H9 (cell line): Measurements from ENCODE around the gene PICALM. TPM values are rescaled to one million over a fixed set of nuclear protein-coding genes. Genes with fewer than 3 reads are reported as not detected.

Experiments
- DNase-seq: peaks from one replicate; pipeline ENCODE4 v3.0.0-alpha.2; 2017
- H2AFZ ChIP-seq: one replicate; pipeline ENCODE4 v1.6.1; 2013; ENCODE audit warnings: mild to moderate bottlenecking, low read length, control low read depth, moderate library complexity
- H2AK5ac ChIP-seq: 2 replicates; pipeline ENCODE4 v1.6.1; 2013; ENCODE audit warnings: low read length, control low read depth, mixed read lengths; ENCODE audit not compliant: insufficient read length
- H2BK120ac ChIP-seq: one replicate; pipeline ENCODE4 v1.6.1; 2013; ENCODE audit warnings: low read depth, mild to moderate bottlenecking, low read length, control low read depth, inconsistent platforms; ENCODE audit not compliant: poor library complexity, severe bottlenecking
- H2BK12ac ChIP-seq: 2 replicates; pipeline ENCODE4 v1.6.1; 2013; ENCODE audit warnings: low read length, control low read depth, mixed read lengths, low read depth; ENCODE audit not compliant: insufficient read length
- H2BK15ac ChIP-seq: 2 replicates; pipeline ENCODE4 v1.6.1; 2013; ENCODE audit warnings: low read depth, low read length, control low read depth
- H2BK20ac ChIP-seq: one replicate; pipeline ENCODE4 v1.6.1; 2013; ENCODE audit warnings: low read depth, mild to moderate bottlenecking, low read length, control low read depth, inconsistent platforms; ENCODE audit not compliant: poor library complexity, severe bottlenecking
- H2BK5ac ChIP-seq: 2 replicates; pipeline ENCODE4 v1.6.1; 2013; ENCODE audit warnings: low read length, control low read depth, mixed read lengths; ENCODE audit not compliant: insufficient read length
- H3K14ac ChIP-seq: 2 replicates; pipeline ENCODE4 v1.6.1; 2013; ENCODE audit warnings: low read length, control low read depth; ENCODE audit not compliant: insufficient read depth
- H3K18ac ChIP-seq: 2 replicates; pipeline ENCODE4 v1.6.1; 2013; ENCODE audit warnings: low read depth, mild to moderate bottlenecking, mixed read lengths, low read length, control low read depth; ENCODE audit not compliant: insufficient read length
- H3K23ac ChIP-seq: 2 replicates; pipeline ENCODE4 v1.6.1; 2013; ENCODE audit warnings: low read length, control low read depth, mixed read lengths, low read depth; ENCODE audit not compliant: insufficient read length
- H3K23me2 ChIP-seq: 2 replicates; pipeline ENCODE4 v1.6.1; 2013; ENCODE audit warnings: low read depth, mild to moderate bottlenecking, mixed read lengths, low read length, control low read depth; ENCODE audit not compliant: insufficient read length, poor library complexity, severe bottlenecking
- H3K27ac ChIP-seq: 2 replicates; pipeline ENCODE4 v1.5.1; 2013; ENCODE audit warnings: low read length, control low read depth, mixed read lengths, low read depth; ENCODE audit not compliant: insufficient read length
- H3K27me3 ChIP-seq: 2 replicates; pipeline ENCODE4 v1.6.1; 2013; ENCODE audit warnings: low read length, control low read depth, inconsistent platforms; ENCODE audit not compliant: insufficient read depth
- H3K4ac ChIP-seq: 2 replicates; pipeline ENCODE4 v1.6.1; 2013; ENCODE audit warnings: low read depth, mild to moderate bottlenecking, control low read depth, inconsistent platforms, low read length, moderate library complexity
- H3K4me1 ChIP-seq: 2 replicates; pipeline ENCODE4 v1.6.1; 2013; ENCODE audit warnings: low read length, control low read depth, inconsistent platforms; ENCODE audit not compliant: insufficient read depth
- H3K4me2 ChIP-seq: 2 replicates; pipeline ENCODE4 v1.6.1; 2013; ENCODE audit warnings: low read length, control low read depth, mixed read lengths; ENCODE audit not compliant: insufficient read length, insufficient read depth
- H3K56ac ChIP-seq: 2 replicates; pipeline ENCODE4 v1.6.1; 2013; ENCODE audit warnings: low read depth, mild to moderate bottlenecking, mixed read lengths, low read length, control low read depth; ENCODE audit not compliant: insufficient read length
- H3K79me1 ChIP-seq: 2 replicates; pipeline ENCODE4 v1.6.1; 2013; ENCODE audit warnings: low read depth, mild to moderate bottlenecking, moderate library complexity, low read length, control low read depth, inconsistent platforms; ENCODE audit not compliant: insufficient read depth, poor library complexity, severe bottlenecking
- H3K79me2 ChIP-seq: 2 replicates; pipeline ENCODE4 v1.6.1; 2013; ENCODE audit warnings: low read length, control low read depth, inconsistent platforms; ENCODE audit not compliant: insufficient read depth
- H3K9ac ChIP-seq: 2 replicates; pipeline ENCODE4 v1.6.1; 2013; ENCODE audit warnings: low read length, control low read depth, mixed read lengths; ENCODE audit not compliant: insufficient read length; ENCODE audit errors: extremely low read depth
- H3K9me3 ChIP-seq: one replicate; pipeline ENCODE4 v1.6.1; 2013; ENCODE audit warnings: low read depth, low read length, inconsistent platforms; ENCODE audit not compliant: control insufficient read depth
- H3T11ph ChIP-seq: one replicate; pipeline ENCODE4 v1.6.1; 2013; ENCODE audit warnings: mild to moderate bottlenecking, low read length, control low read depth, inconsistent platforms
- H4K20me1 ChIP-seq: one replicate; pipeline ENCODE4 v1.6.1; 2013; ENCODE audit not compliant: control insufficient read depth, insufficient read length, insufficient read depth
- H4K5ac ChIP-seq: 2 replicates; pipeline ENCODE4 v1.6.1; 2013; ENCODE audit warnings: low read depth, mild to moderate bottlenecking, mixed read lengths, low read length, control low read depth; ENCODE audit not compliant: insufficient read length
- H4K8ac ChIP-seq: replicated peaks from 2 replicates; pipeline ENCODE4 v1.6.1; 2013; ENCODE audit warnings: low read length, control low read depth, mixed read lengths, low read depth; ENCODE audit not compliant: insufficient read length
- H4K91ac ChIP-seq: 2 replicates; pipeline ENCODE4 v1.6.1; 2013; ENCODE audit warnings: low read depth, mild to moderate bottlenecking, moderate library complexity, mixed read lengths, low read length, control low read depth; ENCODE audit not compliant: insufficient read length
- H3K27ac Mint-ChIP-seq, 3 experiments: 2 replicates in 2 of 3; 3 replicates in 1 of 3; pipeline ENCODE4 v1.8.0; 2020 to 2021; ENCODE audit warnings: mixed read lengths in 3 of 3, mild to moderate bottlenecking in 1 of 3, moderate library complexity in 1 of 3
- H3K27me3 Mint-ChIP-seq: 2 replicates; pipeline ENCODE4 v1.8.0; 2021; ENCODE audit warnings: low read depth, mild to moderate bottlenecking, moderate library complexity, mixed read lengths
- H3K36me3 Mint-ChIP-seq, 3 experiments: 2 replicates in 2 of 3; 3 replicates in 1 of 3; pipeline ENCODE4 v1.8.0; 2020 to 2021; ENCODE audit warnings: low read depth in 3 of 3, mixed read lengths in 3 of 3; ENCODE audit not compliant: insufficient read depth in 1 of 3
- H3K4me1 Mint-ChIP-seq, 2 experiments: 2 replicates each; pipeline ENCODE4 v1.8.0; 2020; ENCODE audit warnings: mixed read lengths in 2 of 2
- H3K4me3 Mint-ChIP-seq, 2 experiments: 2 replicates in 1 of 2; 3 replicates in 1 of 2; pipeline ENCODE4 v1.8.0; 2020 to 2021; ENCODE audit warnings: mild to moderate bottlenecking in 2 of 2, mixed read lengths in 2 of 2, moderate library complexity in 1 of 2
- H3K9me3 Mint-ChIP-seq, 2 experiments: 2 replicates in 1 of 2; 3 replicates in 1 of 2; pipeline ENCODE4 v1.8.0; 2020; ENCODE audit warnings: mild to moderate bottlenecking in 2 of 2, mixed read lengths in 2 of 2, moderate library complexity in 1 of 2
- total RNA-seq: library from RNA; stranded (reverse); gene quantifications from 2 replicates; pipeline ENCODE4 v1.2.1, GENCODE V29; 2021
- TF ChIP-seq, protein P1 (sequence below): fragments of 200-600 bp; sonication (generic); conservative IDR thresholded peaks from 3 replicates; pipeline ENCODE4 v1.8.0; 2021; ENCODE audit warnings: antibody characterized with exemption, mild to moderate bottlenecking

PICALM gene
- total RNA-seq, 1 experiment from 2014 or later: 76.4 TPM

DNA sequence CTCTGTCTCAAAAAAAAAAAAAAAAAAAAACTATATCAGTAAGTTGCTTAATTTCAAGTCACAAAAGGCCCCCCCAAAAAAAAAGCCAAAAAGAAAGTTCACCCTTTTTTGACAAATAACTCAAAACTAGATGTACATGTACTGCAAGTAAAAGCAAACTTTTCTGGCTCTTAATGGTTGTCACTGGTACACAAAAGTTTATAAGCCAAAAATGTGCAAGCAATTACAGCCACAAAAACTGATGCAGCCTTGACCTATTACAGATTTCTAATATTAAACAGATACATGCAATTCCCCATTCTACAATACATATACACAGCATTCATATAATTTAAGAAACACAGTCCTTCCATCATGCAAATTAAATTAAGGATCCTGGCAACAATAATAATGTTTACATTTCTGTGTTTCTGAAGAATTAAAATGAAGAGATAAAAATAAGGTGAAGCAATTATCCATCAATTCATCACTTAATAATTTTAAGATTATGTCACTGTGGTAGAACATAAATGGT is 18.6 kb downstream of the PICALM start:
- H3K23ac ChIP-seq: no peak overlapping the region
- no peak overlapping the region for H3K4me3 Mint-ChIP-seq
- H3K27ac Mint-ChIP-seq: no peak overlapping the region; a peak in 1 of 7 replicates
- H3K23me2 ChIP-seq: no peaks in the 10 kb centered on the region
- H4K20me1 ChIP-seq: no peaks in the 10 kb centered on the region
- no peaks in the 10 kb centered on the region for H3K9me3 ChIP-seq
- no peak for DNase-seq
- peaks cover 31% of the 10 kb centered on the region; the same call in 1 of the 2 replicates for H3K79me2 ChIP-seq
- H2BK15ac ChIP-seq: no peak overlapping the region
- no peak overlapping the region for H2AFZ ChIP-seq
- no peak overlapping the region for H3K18ac ChIP-seq
- no peak overlapping the region for H3K56ac ChIP-seq
- no peak overlapping the region for H3K14ac ChIP-seq
- H3T11ph ChIP-seq: no peak overlapping the region
- no peak overlapping the region for H4K91ac ChIP-seq
- H4K8ac ChIP-seq: no peak overlapping the region
- no peaks in the 10 kb centered on the region for H3K4me1 ChIP-seq
- H3K79me1 ChIP-seq: peaks cover 6% of the 10 kb centered on the region
- H2BK5ac ChIP-seq: no peak overlapping the region
- peaks cover 16 to 23% of the 10 kb centered on the region in 2 experiments for H3K4me1 Mint-ChIP-seq
- H2BK120ac ChIP-seq: no peak overlapping the region
- H3K4ac ChIP-seq: no peak overlapping the region
- H3K27ac ChIP-seq: no peak overlapping the region
- H3K36me3 Mint-ChIP-seq: no peaks in the 10 kb centered on the region
- H2AK5ac ChIP-seq: no peak overlapping the region
- H3K27me3 Mint-ChIP-seq: no peaks in the 10 kb centered on the region
- H3K27me3 ChIP-seq: no peaks in the 10 kb centered on the region
- H3K4me2 ChIP-seq: no peak overlapping the region
- H3K9ac ChIP-seq: no peak overlapping the region
- H2BK12ac ChIP-seq: no peak overlapping the region
- no peak overlapping the region for H4K5ac ChIP-seq
- H3K9me3 Mint-ChIP-seq: no peaks in the 10 kb centered on the region
- TF ChIP-seq, protein P1, sequence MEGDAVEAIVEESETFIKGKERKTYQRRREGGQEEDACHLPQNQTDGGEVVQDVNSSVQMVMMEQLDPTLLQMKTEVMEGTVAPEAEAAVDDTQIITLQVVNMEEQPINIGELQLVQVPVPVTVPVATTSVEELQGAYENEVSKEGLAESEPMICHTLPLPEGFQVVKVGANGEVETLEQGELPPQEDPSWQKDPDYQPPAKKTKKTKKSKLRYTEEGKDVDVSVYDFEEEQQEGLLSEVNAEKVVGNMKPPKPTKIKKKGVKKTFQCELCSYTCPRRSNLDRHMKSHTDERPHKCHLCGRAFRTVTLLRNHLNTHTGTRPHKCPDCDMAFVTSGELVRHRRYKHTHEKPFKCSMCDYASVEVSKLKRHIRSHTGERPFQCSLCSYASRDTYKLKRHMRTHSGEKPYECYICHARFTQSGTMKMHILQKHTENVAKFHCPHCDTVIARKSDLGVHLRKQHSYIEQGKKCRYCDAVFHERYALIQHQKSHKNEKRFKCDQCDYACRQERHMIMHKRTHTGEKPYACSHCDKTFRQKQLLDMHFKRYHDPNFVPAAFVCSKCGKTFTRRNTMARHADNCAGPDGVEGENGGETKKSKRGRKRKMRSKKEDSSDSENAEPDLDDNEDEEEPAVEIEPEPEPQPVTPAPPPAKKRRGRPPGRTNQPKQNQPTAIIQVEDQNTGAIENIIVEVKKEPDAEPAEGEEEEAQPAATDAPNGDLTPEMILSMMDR: no peak
- no peak overlapping the region for H2BK20ac ChIP-seq
